Vagina (tissue), 2 donors: ENCODE measurements around the gene PISD. TPM values are rescaled to one million over a fixed set of nuclear protein-coding genes. Genes with fewer than 3 reads are reported as not detected.

ENCODE experiments used
- DNase-seq, 2 donors: peaks; one replicate each; pipeline ENCODE4 v3.0.0-alpha.2; 2017; ENCODE audit errors: extremely low spot score in 2 of 2
- H3K27ac ChIP-seq: fragments of 200-600 bp; sonication (generic); one replicate; pipeline ENCODE4 v1.5.1; 2019
- H3K27me3 ChIP-seq: fragments of 200-600 bp; sonication (generic); one replicate; pipeline ENCODE4 v1.5.1; 2019
- H3K36me3 ChIP-seq, 2 donors: fragments of 200-600 bp; sonication (generic); one replicate each; pipeline ENCODE4 v1.5.1; 2017 to 2019
- H3K4me1 ChIP-seq: fragments of 200-600 bp; sonication (generic); one replicate; pipeline ENCODE4 v1.5.1; 2019
- H3K4me3 ChIP-seq, 2 donors: fragments of 200-600 bp; sonication (generic); 1 replicate in 1 of 2; 2 replicates in 1 of 2; pipeline ENCODE4 v1.5.1; 2016 to 2019
- H3K9me3 ChIP-seq: fragments of 200-600 bp; sonication (generic); one replicate; pipeline ENCODE4 v1.5.1; 2019
- POLR2A ChIP-seq, 2 donors: fragments of 450-650 bp; IDR thresholded peaks; one replicate each; pipeline ENCODE4 v1.6.1; 2017; ENCODE audit warnings: antibody characterized with exemption in 2 of 2, mild to moderate bottlenecking in 2 of 2, moderate library complexity in 2 of 2
- POLR2AphosphoS5 ChIP-seq, 2 donors: sonication (generic); formaldehyde crosslinking; IDR thresholded peaks; one replicate each; pipeline ENCODE4 v1.9.0; 2017; ENCODE audit warnings: antibody characterized with exemption in 2 of 2, mild to moderate bottlenecking in 2 of 2, low read depth in 1 of 2; ENCODE audit not compliant: insufficient read depth in 1 of 2
- intact Hi-C: fragments of 100-400 bp; cut with DNase I; formaldehyde crosslinking; loops from one replicate; pipeline ENCODE4 v1.15.1; 2023
- total RNA-seq: library from RNA; depleted of rRNA; stranded (reverse); fragments of >200 nt; gene quantifications from one replicate; pipeline ENCODE4 v1.2.3, GENCODE V29; 2016
- TF ChIP-seq, protein P1 (sequence below), 3 experiments: fragments of 450-650 bp in 2 of 3; fragments of 200-600 bp in 1 of 3; sonication (generic) in 1 of 3; IDR thresholded peaks; one replicate each; pipeline ENCODE4 v1.5.1; 2017 to 2019; ENCODE audit warnings: antibody characterized with exemption in 3 of 3, mild to moderate bottlenecking in 2 of 3, moderate library complexity in 2 of 3

PISD gene
- total RNA-seq, 1 donor from 2014 or later, result 50.3 TPM

DNA sequence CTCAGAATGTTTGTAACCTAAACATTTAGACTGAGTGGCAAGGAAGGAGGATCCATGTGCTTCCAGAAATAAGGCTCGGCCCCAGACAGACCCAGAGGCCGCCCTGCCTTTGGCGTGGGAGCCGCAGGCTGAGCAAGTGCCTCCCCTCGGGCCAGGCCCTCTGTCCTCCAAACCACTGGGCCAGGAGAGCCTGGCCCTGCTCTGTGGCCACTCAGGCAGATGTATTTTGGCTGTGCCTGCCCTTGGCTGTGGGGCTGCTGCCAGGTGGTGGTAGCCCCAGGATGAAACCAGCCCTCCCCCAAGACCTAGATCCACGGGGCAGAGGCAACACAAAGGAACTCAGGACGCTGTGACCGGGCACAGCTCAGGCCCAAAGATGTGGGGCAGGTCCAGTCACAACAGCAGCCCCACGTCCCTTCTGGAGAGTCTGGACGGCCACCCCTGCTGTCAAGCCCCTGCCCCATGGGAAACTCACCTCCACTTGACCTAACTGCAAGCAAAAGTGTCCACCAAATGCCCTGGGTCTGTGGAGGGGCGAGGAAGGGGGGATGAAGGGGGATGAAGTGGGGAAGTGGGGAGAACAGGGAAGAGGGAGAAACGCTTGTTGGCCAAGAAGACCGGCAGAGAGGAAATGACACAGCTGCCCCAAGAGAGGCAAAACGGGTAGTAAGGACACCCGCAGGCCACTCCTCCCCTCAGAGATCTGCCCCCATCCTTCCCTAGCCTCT is 24.0 kb downstream of the PISD start:
- no peak for TF ChIP-seq POLR2AphosphoS5 (IDR thresholded peaks at IDR 0.05; ENCODE audit: insufficient read depth in 1 of 2, low read depth in 1 of 2)
- Histone ChIP-seq H3K4me1 (peaks cover 32% of the 10 kb centered on the region), H3K4me3 (peak overlapping the region in 1 of 2 donors; percentile 6), H3K27ac (peak overlapping the region; percentile 33), H3K27me3 (no peaks in the 10 kb centered on the region), H3K36me3 (peaks cover 0 to 4% of the 10 kb centered on the region in 2 donors), H3K9me3 (no peaks in the 10 kb centered on the region)
- no peak for DNase-seq
- intact Hi-C loops, result no loop called here

DNA sequence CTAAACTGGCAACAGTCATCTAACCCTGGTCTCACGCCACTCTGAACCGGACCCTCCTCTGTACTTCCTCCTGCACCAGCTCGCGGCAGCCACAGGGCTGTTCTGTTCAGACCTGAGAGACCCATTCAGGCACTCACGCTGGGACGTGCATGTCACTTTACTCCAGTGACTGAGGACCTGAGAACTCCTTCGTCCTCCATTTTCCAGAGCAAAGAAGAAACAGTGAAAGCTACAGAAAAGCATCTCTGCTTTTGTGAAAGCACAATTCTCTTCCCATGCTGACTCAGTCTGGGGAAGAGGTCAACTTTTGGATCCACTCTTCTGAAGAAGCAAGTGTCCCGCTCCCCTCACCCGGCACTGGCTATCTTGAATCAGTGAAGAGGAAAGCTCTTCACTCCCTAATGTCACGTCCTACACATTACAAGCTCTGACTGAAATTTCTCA is 24.5 kb downstream of the PISD start:
- H3K4me3 ChIP-seq, result no peak overlapping the region

DNA sequence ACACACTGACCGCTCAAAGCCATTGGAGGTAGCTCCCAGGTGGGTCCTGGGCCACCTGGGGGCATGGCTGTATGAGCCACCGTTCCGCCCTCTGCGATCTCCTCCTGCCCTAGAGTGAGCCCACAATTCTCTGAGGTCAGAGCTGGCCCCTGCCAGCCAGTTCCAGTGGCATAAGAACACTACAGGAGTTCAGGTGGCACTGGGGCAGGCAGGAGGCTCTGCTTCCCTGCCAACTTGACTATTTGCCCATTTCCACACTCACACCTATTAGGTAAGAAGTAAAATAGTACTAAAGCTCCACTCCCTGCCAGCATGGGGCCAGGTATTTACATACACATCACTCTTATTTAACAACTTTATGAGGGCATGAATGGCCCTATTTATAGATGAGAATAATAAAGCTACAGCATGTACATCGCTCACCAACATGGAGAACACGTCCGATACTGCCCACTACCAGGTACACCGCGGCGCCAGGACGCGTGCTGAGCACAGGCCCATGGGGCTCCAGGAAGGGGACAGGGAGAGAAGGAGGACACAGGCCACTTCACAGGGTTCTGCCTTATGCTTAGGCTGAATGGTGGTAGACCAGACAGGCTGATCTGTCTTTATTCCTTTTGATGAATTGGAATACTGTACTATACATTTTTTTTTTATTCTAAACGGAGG is 26.2 kb downstream of the PISD start:
- DNase-seq, result no peak
- Histone ChIP-seq H3K27ac (no peak overlapping the region), H3K4me3 (no peak overlapping the region), H3K9me3 (no peaks in the 10 kb centered on the region), H3K36me3 (no peaks in the 10 kb centered on the region), H3K27me3 (no peaks in the 10 kb centered on the region), H3K4me1 (peaks cover 44% of the 10 kb centered on the region)
- intact Hi-C loops, result loop anchor here (2.0 kb wide), 1 partner anchor 67 kb away; no protein-coding TSS in a partner anchor
- TF ChIP-seq, protein P1, sequence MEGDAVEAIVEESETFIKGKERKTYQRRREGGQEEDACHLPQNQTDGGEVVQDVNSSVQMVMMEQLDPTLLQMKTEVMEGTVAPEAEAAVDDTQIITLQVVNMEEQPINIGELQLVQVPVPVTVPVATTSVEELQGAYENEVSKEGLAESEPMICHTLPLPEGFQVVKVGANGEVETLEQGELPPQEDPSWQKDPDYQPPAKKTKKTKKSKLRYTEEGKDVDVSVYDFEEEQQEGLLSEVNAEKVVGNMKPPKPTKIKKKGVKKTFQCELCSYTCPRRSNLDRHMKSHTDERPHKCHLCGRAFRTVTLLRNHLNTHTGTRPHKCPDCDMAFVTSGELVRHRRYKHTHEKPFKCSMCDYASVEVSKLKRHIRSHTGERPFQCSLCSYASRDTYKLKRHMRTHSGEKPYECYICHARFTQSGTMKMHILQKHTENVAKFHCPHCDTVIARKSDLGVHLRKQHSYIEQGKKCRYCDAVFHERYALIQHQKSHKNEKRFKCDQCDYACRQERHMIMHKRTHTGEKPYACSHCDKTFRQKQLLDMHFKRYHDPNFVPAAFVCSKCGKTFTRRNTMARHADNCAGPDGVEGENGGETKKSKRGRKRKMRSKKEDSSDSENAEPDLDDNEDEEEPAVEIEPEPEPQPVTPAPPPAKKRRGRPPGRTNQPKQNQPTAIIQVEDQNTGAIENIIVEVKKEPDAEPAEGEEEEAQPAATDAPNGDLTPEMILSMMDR (IDR thresholded peaks at IDR 0.05), result no peak
- TF ChIP-seq POLR2A (IDR thresholded peaks at IDR 0.05) (no peak), POLR2AphosphoS5 (IDR thresholded peaks at IDR 0.05; ENCODE audit: insufficient read depth in 1 of 2, low read depth in 1 of 2) (no peak)

More for the DNA sequence above, 24.5 kb downstream of the PISD start:
- no peaks in the 10 kb centered on the region for H3K36me3 ChIP-seq
- intact Hi-C loops, result no loop called here
- TF ChIP-seq POLR2A (IDR thresholded peaks at IDR 0.05) (no peak), POLR2AphosphoS5 (IDR thresholded peaks at IDR 0.05; ENCODE audit: insufficient read depth in 1 of 2, low read depth in 1 of 2) (no peak)
- TF ChIP-seq, protein P1 (IDR thresholded peaks at IDR 0.05), result no peak
- peaks cover 32% of the 10 kb centered on the region for H3K4me1 ChIP-seq
- no peaks in the 10 kb centered on the region for H3K27me3 ChIP-seq
- no peak overlapping the region for H3K27ac ChIP-seq
- DNase-seq, result no peak
- H3K9me3 ChIP-seq, result no peaks in the 10 kb centered on the region

DNA sequence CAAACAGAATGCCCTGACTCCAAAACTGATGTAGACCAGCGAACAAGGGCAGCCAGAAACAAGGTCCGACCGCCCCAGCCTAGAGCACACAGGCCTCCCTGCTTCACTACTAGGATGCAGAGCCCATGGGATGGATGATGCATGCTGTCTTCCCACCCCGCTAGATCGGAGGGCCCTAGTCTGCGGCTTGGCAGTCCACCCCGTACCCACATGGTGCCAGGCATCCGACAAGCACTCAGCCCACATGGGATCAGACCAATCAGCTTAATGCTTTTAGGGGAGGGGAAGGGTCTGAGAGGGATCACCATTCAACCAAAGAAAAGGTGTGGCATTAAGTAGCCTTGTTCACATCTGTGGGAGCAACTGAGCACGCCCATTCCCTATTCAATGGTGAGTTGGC is 30.6 kb downstream of the PISD start:
- no peaks in the 10 kb centered on the region for H3K27me3 ChIP-seq

More for the DNA sequence above, 30.6 kb downstream of the PISD start:
- DNase-seq, result no peak
- TF ChIP-seq, protein P1 (IDR thresholded peaks at IDR 0.05), result no peak
- TF ChIP-seq POLR2AphosphoS5 (IDR thresholded peaks at IDR 0.05; ENCODE audit: insufficient read depth in 1 of 2, low read depth in 1 of 2) (no peak), POLR2A (IDR thresholded peaks at IDR 0.05) (no peak)
- H3K27ac ChIP-seq, result peak overlapping the region; percentile 89
- no peaks in the 10 kb centered on the region for H3K9me3 ChIP-seq
- H3K4me1 ChIP-seq, result peaks cover 71% of the 10 kb centered on the region
- peak overlapping the region; percentile 89 to 90 for H3K4me3 ChIP-seq
- no peaks in the 10 kb centered on the region for H3K36me3 ChIP-seq
- intact Hi-C loops, result no loop called here
